IMR-90 (cell line): ENCODE results near the gene ZNF282. TPM values are rescaled to one million over a fixed set of nuclear protein-coding genes. Genes with fewer than 3 reads are reported as not detected.

Experiments
- ATAC-seq: fragments of 200-7000 bp; cut with Tn5 transposase; 2 replicates; pipeline ENCODE4 v1.9.1; 2020; ENCODE audit warnings: low read depth, mild to moderate bottlenecking, moderate library complexity
- BruUV-seq: library from RNA; stranded (reverse); fragments of 400-500 nt; replicated peaks from 2 replicates; lab custom pipeline; 2021; lab: Mats Ljungman, UMichigan
- CTCF ChIA-PET: fragments of 300-600 bp; formaldehyde crosslinking; extraction: SDS; loops from one replicate; lab custom pipeline; 2021; ENCODE audit warnings: antibody characterized with exemption; lab: Yijun Ruan, JAX
- POLR2A ChIA-PET: fragments of 300-600 bp; sonication (Branson Sonifier 250); formaldehyde crosslinking; loops from one replicate; lab custom pipeline; 2022; ENCODE audit warnings: antibody characterized with exemption; ENCODE audit not compliant: unreplicated experiment; lab: Charles Lee
- DNase-seq: peaks from one replicate; pipeline ENCODE4 v3.0.0; 2013
- H2AFZ ChIP-seq: replicated peaks from 2 replicates; pipeline ENCODE3; 2013; ENCODE audit warnings: low read length, mild to moderate bottlenecking; ENCODE audit not compliant: poor library complexity
- H2AK5ac ChIP-seq: 2 replicates; pipeline ENCODE4 v1.6.1; 2013; ENCODE audit warnings: low read depth, low read length, inconsistent platforms
- H2AK9ac ChIP-seq: replicated peaks from 2 replicates; pipeline ENCODE3; 2013; ENCODE audit warnings: mild to moderate bottlenecking, low read depth, low read length, moderate library complexity; ENCODE audit not compliant: poor library complexity
- H2BK120ac ChIP-seq: 2 replicates; pipeline ENCODE4 v1.6.1; 2013; ENCODE audit warnings: low read depth, low read length, inconsistent platforms
- H2BK15ac ChIP-seq: 3 replicates; pipeline ENCODE4 v1.6.1; 2013; ENCODE audit warnings: low read depth, low read length, inconsistent platforms
- H2BK20ac ChIP-seq: 2 replicates; pipeline ENCODE4 v1.6.1; 2013; ENCODE audit warnings: low read depth, mild to moderate bottlenecking, inconsistent platforms, low read length, moderate library complexity
- H2BK5ac ChIP-seq: 2 replicates; pipeline ENCODE4 v1.6.1; 2013; ENCODE audit warnings: mild to moderate bottlenecking, low read depth, low read length, inconsistent platforms; ENCODE audit not compliant: poor library complexity, severe bottlenecking
- H3K14ac ChIP-seq: replicated peaks from 2 replicates; pipeline ENCODE4 v1.6.1; 2013; ENCODE audit warnings: low read depth, low read length, inconsistent platforms
- H3K18ac ChIP-seq: 2 replicates; pipeline ENCODE4 v1.6.1; 2013; ENCODE audit warnings: low read depth, low read length, control low read depth
- H3K23ac ChIP-seq: 2 replicates; pipeline ENCODE4 v1.6.1; 2013; ENCODE audit warnings: low read depth, low read length, inconsistent platforms
- H3K27ac ChIP-seq: 2 replicates; pipeline ENCODE4 v1.5.1; 2013; ENCODE audit warnings: mild to moderate bottlenecking, control low read depth, low read length; ENCODE audit not compliant: insufficient read depth
- H3K27me3 ChIP-seq: 2 replicates; pipeline ENCODE4 v1.6.1; 2013; ENCODE audit warnings: low read length; ENCODE audit not compliant: control insufficient read depth, insufficient read depth
- H3K36me3 ChIP-seq: 2 replicates; pipeline ENCODE4 v1.6.1; 2013; ENCODE audit warnings: low read length, mixed read lengths; ENCODE audit not compliant: control insufficient read depth, insufficient read depth
- H3K4ac ChIP-seq: 2 replicates; pipeline ENCODE4 v1.6.1; 2013; ENCODE audit warnings: low read depth, low read length, inconsistent platforms
- H3K4me1 ChIP-seq: 2 replicates; pipeline ENCODE4 v1.6.1; 2013; ENCODE audit warnings: low read length, mixed read lengths; ENCODE audit not compliant: control insufficient read depth, insufficient read depth
- H3K4me2 ChIP-seq: 2 replicates; pipeline ENCODE4 v1.6.1; 2013; ENCODE audit warnings: low read depth, mild to moderate bottlenecking, control low read depth, low read length, moderate library complexity
- H3K4me3 ChIP-seq: 2 replicates; pipeline ENCODE4 v1.5.1; 2013; ENCODE audit warnings: low read depth, mild to moderate bottlenecking, control low read depth, low read length, moderate library complexity; ENCODE audit not compliant: insufficient read depth
- H3K56ac ChIP-seq: 2 replicates; pipeline ENCODE4 v1.6.1; 2013; ENCODE audit warnings: low read length, inconsistent platforms; ENCODE audit not compliant: insufficient read depth; ENCODE audit errors: extremely low read depth
- H3K79me1 ChIP-seq, 2 experiments: 2 replicates each; pipeline ENCODE4 v1.6.1; 2013; ENCODE audit warnings: low read length in 2 of 2, inconsistent platforms in 1 of 2, low read depth in 1 of 2
- H3K9ac ChIP-seq: 2 replicates; pipeline ENCODE4 v1.6.1; 2013; ENCODE audit warnings: low read depth, low read length, control low read depth
- H3K9me1 ChIP-seq: 2 replicates; pipeline ENCODE4 v1.6.1; 2013; ENCODE audit warnings: low read length, inconsistent platforms; ENCODE audit not compliant: insufficient read depth
- H3K9me3 ChIP-seq: 2 replicates; pipeline ENCODE4 v1.6.1; 2013; ENCODE audit warnings: low read length; ENCODE audit not compliant: control insufficient read depth, insufficient read depth
- H4K20me1 ChIP-seq: 2 replicates; pipeline ENCODE4 v1.6.1; 2013; ENCODE audit warnings: low read length, inconsistent platforms; ENCODE audit not compliant: insufficient read depth
- H4K5ac ChIP-seq: 2 replicates; pipeline ENCODE4 v1.6.1; 2013; ENCODE audit warnings: mild to moderate bottlenecking, low read depth, low read length, control low read depth
- H4K8ac ChIP-seq, 2 experiments: 2 replicates each; pipeline ENCODE4 v1.6.1; 2013; ENCODE audit warnings: low read depth in 2 of 2, low read length in 2 of 2, control low read depth in 1 of 2, inconsistent platforms in 1 of 2
- H4K91ac ChIP-seq: 2 replicates; pipeline ENCODE4 v1.6.1; 2013; ENCODE audit warnings: low read depth, low read length, inconsistent platforms; ENCODE audit not compliant: insufficient read depth
- BHLHE40 ChIP-seq: fragments of 150-350 bp; IDR thresholded peaks from 2 replicates; pipeline ENCODE4 v1.6.1; 2016; ENCODE audit warnings: mild to moderate bottlenecking, low read depth, low read length
- CHD1 ChIP-seq: IDR thresholded peaks from 2 replicates; pipeline ENCODE4 v1.6.1; 2012; ENCODE audit warnings: low read depth, low read length, improper control_type of control experiment
- FOS ChIP-seq: fragments of 150-350 bp; IDR thresholded peaks from 2 replicates; pipeline ENCODE4 v1.6.1; 2016; ENCODE audit warnings: low read depth, low read length
- MAFK ChIP-seq: IDR thresholded peaks from 2 replicates; pipeline ENCODE4 v1.6.1; 2012; ENCODE audit warnings: low read depth, low read length, improper control_type of control experiment
- MAZ ChIP-seq: IDR thresholded peaks from 2 replicates; pipeline ENCODE4 v1.6.1; 2012; ENCODE audit warnings: low read depth, mild to moderate bottlenecking, low read length, improper control_type of control experiment, moderate library complexity, borderline replicate concordance
- MXI1 ChIP-seq: IDR thresholded peaks from 2 replicates; pipeline ENCODE4 v1.6.1; 2012; ENCODE audit warnings: low read depth, mild to moderate bottlenecking, low read length, moderate library complexity, borderline replicate concordance
- POLR2A ChIP-seq: IDR thresholded peaks from 2 replicates; pipeline ENCODE4 v1.6.1; 2012; ENCODE audit warnings: mild to moderate bottlenecking, low read depth, low read length
- RAD21 ChIP-seq: IDR thresholded peaks from 2 replicates; pipeline ENCODE4 v1.6.1; 2012; ENCODE audit warnings: low read length, improper control_type of control experiment
- RCOR1 ChIP-seq: IDR thresholded peaks from 2 replicates; pipeline ENCODE4 v1.6.1; 2012; ENCODE audit warnings: mild to moderate bottlenecking, low read length, improper control_type of control experiment; ENCODE audit not compliant: insufficient replicate concordance
- RFX5 ChIP-seq: IDR thresholded peaks from 2 replicates; pipeline ENCODE4 v1.8.0; 2012; ENCODE audit warnings: low read depth, mild to moderate bottlenecking, low read length, moderate library complexity
- WGBS, 2 experiments: methylation state at CpG; one replicate each; pipeline versions ENCODE4 v1.1.5 to v1.1.7; 2013; ENCODE audit warnings: missing lambda C conversion rate in 2 of 2; ENCODE audit not compliant: insufficient read length in 1 of 2; ENCODE audit errors: extremely low coverage in 2 of 2; 5-methylcytosine and 5-hydroxymethylcytosine counted together
- dilution Hi-C: fragments of 300-500 bp; cut with HindIII; formaldehyde crosslinking; loops from one replicate; pipeline ENCODE4 v1.14.3; 2018; ENCODE audit warnings: low sequenced_read_pairs; ENCODE audit not compliant: unreplicated experiment
- in situ Hi-C: fragments of 300-500 bp; cut with MboI; formaldehyde crosslinking; loops from 3 replicates; pipeline ENCODE4 v1.14.3; 2019; ENCODE audit warnings: low sequenced_read_pairs, inconsistent platforms, mixed read lengths
- intact Hi-C: fragments of 100-400 bp; cut with micrococcal nuclease; formaldehyde crosslinking; loops from 2 replicates; pipeline ENCODE4 v1.10.0; 2022
- polyA plus RNA-seq, 3 experiments: library from polyadenylated mRNA; depleted of rRNA; stranded (reverse); fragments of >200 nt; gene quantifications; 2 replicates each; pipeline ENCODE4 v1.2.3, GENCODE V29; 2012; ENCODE audit warnings: low replicate concordance in 1 of 3
- total RNA-seq: library from RNA; depleted of rRNA; stranded (reverse); fragments of >200 nt; gene quantifications from 2 replicates; pipeline ENCODE4 v1.2.3, GENCODE V29; 2012
- TF ChIP-seq, protein P1 (sequence below): fragments of 150-350 bp; IDR thresholded peaks from 2 replicates; pipeline ENCODE4 v1.6.1; 2016; ENCODE audit warnings: low read depth, mild to moderate bottlenecking, low read length, moderate library complexity, borderline replicate concordance
- TF ChIP-seq, protein P2 (sequence below): conservative IDR thresholded peaks from 2 replicates; pipeline ENCODE4 v1.5.1; 2012; ENCODE audit warnings: mild to moderate bottlenecking, low read depth, low read length, improper control_type of control experiment
- TF ChIP-seq, protein P3 (sequence below): fragments of 150-350 bp; IDR thresholded peaks from 2 replicates; pipeline ENCODE4 v1.6.1; 2017; ENCODE audit warnings: mild to moderate bottlenecking, antibody characterized with exemption, low read length, low read depth

ZNF282 gene
- total and polyA plus RNA-seq, 2 of the 4 experiments (the other 2 are of a cell fraction): 7.2 to 11.9 TPM

DNA sequence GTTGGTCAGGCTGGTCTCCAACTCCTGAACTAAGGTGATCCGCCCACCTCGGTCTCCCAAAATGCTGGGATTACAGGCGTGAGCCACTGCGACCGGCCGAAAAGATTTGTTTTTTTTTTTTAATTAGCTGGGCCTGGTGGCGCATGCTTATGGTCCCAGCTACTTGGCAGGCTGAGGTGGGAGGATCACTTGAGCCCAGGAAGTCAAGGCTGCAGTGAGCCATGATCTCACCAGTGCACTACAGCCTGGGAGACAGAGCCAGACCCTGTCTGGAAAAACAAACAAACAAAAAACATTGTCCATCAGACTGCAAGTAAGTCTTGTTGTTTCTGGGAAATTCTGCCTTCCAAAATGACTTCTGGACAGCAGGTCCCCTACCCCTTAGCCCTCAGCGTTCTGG, 27.8 kb downstream of the ZNF282 start:
- no peak overlapping the region for H2BK120ac ChIP-seq
- H3K4ac ChIP-seq: no peak overlapping the region
- dilution Hi-C loops: no loop called here
- in situ Hi-C loops: no loop called here
- H3K9me1 ChIP-seq: no peaks in the 10 kb centered on the region; the same call in 1 of the 2 replicates
- H2BK20ac ChIP-seq: no peak overlapping the region
- H3K23ac ChIP-seq: no peak overlapping the region
- no peak overlapping the region for H3K27ac ChIP-seq
- TF ChIP-seq RFX5 (no peak), FOS (no peak), POLR2A (no peak), MXI1 (no peak), RCOR1 (no peak), BHLHE40 (no peak), MAZ (no peak), MAFK (no peak), CHD1 (no peak), RAD21 (no peak)
- TF ChIP-seq, protein P1, sequence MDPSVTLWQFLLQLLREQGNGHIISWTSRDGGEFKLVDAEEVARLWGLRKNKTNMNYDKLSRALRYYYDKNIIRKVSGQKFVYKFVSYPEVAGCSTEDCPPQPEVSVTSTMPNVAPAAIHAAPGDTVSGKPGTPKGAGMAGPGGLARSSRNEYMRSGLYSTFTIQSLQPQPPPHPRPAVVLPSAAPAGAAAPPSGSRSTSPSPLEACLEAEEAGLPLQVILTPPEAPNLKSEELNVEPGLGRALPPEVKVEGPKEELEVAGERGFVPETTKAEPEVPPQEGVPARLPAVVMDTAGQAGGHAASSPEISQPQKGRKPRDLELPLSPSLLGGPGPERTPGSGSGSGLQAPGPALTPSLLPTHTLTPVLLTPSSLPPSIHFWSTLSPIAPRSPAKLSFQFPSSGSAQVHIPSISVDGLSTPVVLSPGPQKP: no peak
- TF ChIP-seq, protein P2, sequence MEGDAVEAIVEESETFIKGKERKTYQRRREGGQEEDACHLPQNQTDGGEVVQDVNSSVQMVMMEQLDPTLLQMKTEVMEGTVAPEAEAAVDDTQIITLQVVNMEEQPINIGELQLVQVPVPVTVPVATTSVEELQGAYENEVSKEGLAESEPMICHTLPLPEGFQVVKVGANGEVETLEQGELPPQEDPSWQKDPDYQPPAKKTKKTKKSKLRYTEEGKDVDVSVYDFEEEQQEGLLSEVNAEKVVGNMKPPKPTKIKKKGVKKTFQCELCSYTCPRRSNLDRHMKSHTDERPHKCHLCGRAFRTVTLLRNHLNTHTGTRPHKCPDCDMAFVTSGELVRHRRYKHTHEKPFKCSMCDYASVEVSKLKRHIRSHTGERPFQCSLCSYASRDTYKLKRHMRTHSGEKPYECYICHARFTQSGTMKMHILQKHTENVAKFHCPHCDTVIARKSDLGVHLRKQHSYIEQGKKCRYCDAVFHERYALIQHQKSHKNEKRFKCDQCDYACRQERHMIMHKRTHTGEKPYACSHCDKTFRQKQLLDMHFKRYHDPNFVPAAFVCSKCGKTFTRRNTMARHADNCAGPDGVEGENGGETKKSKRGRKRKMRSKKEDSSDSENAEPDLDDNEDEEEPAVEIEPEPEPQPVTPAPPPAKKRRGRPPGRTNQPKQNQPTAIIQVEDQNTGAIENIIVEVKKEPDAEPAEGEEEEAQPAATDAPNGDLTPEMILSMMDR: no peak
- TF ChIP-seq, protein P3, sequence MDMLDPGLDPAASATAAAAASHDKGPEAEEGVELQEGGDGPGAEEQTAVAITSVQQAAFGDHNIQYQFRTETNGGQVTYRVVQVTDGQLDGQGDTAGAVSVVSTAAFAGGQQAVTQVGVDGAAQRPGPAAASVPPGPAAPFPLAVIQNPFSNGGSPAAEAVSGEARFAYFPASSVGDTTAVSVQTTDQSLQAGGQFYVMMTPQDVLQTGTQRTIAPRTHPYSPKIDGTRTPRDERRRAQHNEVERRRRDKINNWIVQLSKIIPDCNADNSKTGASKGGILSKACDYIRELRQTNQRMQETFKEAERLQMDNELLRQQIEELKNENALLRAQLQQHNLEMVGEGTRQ: no peak
- H3K4me3 ChIP-seq: no peak overlapping the region
- no peak overlapping the region for H2AK5ac ChIP-seq
- no peak overlapping the region for H2BK15ac ChIP-seq
- H3K18ac ChIP-seq: no peak overlapping the region
- no peak overlapping the region for H3K9ac ChIP-seq
- H4K5ac ChIP-seq: no peak overlapping the region
- no peak overlapping the region for H2AK9ac ChIP-seq
- H4K20me1 ChIP-seq: no peaks in the 10 kb centered on the region
- no peak overlapping the region for H3K14ac ChIP-seq
- POLR2A ChIA-PET: no interaction called here
- ATAC-seq (no peak), DNase-seq (no peak)
- no peaks in the 10 kb centered on the region for H3K9me3 ChIP-seq
- BruUV-seq: no TSS peak
- peaks cover 3% of the 10 kb centered on the region for H3K4me1 ChIP-seq
- CTCF ChIA-PET: no interaction called here
- H3K4me2 ChIP-seq: no peak overlapping the region
- WGBS, 2 experiments: 98% methylated on average over 6 of the region's 8 CpGs; no CpG with 5 or more reads in 1 of the 2 experiments
- H3K36me3 ChIP-seq: peaks cover 42% of the 10 kb centered on the region
- no peaks in the 10 kb centered on the region for H3K27me3 ChIP-seq
- H4K8ac ChIP-seq: no peak overlapping the region
- H2BK5ac ChIP-seq: no peak overlapping the region
- H2AFZ ChIP-seq: no peak overlapping the region
- no peak overlapping the region for H4K91ac ChIP-seq
- intact Hi-C loops: no loop called here
- H3K79me1 ChIP-seq: peaks cover 4 to 13% of the 10 kb centered on the region in 2 experiments; a peak in 2 of 4 replicates
- no peak overlapping the region for H3K56ac ChIP-seq
